Putamen (tissue), 1 donor: ENCODE data around the gene ARHGDIB.

Source experiments
- DNase-seq: peaks from one replicate; pipeline ENCODE4 v3.0.0-alpha.2; 2016; ENCODE audit warnings: low spot score

ARHGDIB gene

DNA sequence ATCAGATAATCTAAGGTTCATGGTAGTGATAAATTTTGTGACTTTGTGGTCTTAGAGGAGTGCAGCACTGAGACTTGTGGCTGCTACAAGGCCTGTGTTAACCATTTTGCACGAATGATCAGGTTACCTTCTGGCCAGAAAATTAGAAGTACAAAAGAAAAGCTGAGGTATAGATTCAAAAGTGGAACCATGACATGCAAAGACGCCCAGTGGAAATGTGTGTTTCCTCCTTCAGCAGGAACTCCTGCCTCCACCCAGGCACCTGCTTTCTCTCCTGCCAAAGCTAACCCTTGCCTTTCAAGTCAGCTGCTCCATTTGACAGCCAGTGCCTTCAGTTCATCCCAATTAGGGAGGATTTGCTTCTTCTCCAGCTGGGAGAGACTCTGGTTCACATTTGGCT is 21.6 kb upstream of the ARHGDIB start:
- DNase-seq = no peak

- no peak for DNase-seq
Observed at GRCh38 chr12:14982562-14982961, 21.2 kb upstream of the ARHGDIB start.

DNA sequence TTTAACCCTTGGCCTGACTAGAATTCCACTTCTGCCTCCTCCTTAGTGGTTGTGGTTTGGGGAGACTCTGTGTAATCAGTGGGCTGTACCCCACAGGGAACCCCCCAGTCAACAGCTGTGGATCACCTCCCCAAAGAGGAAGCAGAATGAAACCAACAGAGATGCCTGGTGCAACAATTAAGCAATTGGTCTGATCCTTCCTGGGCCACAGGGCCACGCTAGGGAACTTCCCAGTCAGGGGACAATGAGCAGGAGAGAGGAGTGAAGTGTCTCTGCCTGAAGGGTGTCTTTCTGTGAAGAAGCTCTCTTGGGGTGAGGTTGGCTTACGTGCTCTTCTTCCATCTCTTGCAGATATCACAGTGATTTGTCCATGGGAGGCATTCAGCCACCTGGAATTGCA is 19.6 kb upstream of the ARHGDIB start:
- no peak for DNase-seq

- no peak for DNase-seq
Observed at GRCh38 chr12:14979468-14979867, 18.1 kb upstream of the ARHGDIB start.

- no peak for DNase-seq
Observed at GRCh38 chr12:14976658-14977057, 15.3 kb upstream of the ARHGDIB start.

GRCh38 chr12:14975457-14975856 is 14.1 kb upstream of the ARHGDIB start:
- DNase-seq = no peak

- no peak for DNase-seq
Observed at GRCh38 chr12:14974633-14975032, 13.2 kb upstream of the ARHGDIB start.

DNA sequence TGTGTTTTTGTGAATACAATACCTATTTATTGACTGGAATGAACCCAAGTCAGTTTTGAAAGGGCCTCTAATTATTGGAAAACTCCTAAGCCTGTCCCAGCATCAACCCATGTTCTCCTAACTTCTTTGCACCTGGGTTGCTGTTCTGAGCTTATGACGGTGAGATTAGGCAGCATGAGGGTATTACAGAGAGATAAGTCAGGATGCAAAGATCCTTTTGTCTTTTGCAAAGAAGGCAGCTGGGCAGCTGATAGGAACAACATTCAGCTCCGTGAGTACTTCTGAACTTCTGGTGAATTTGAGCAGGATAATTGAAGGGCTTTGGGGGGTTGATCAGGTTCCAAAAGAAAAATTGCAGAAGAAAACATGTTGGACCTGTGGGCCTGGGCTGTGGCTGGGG is 11.4 kb upstream of the ARHGDIB start, which contains the start of gene PDE6H:
TSS of gene PDE6H (plus strand) at position 227 of the 400 bp plus-strand sequence. CDS start 4,971 bp downstream, outside the sequence.
- no peak for DNase-seq

GRCh38 chr12:14970473-14970872 is 9.1 kb upstream of the ARHGDIB start:
- no peak for DNase-seq

DNA sequence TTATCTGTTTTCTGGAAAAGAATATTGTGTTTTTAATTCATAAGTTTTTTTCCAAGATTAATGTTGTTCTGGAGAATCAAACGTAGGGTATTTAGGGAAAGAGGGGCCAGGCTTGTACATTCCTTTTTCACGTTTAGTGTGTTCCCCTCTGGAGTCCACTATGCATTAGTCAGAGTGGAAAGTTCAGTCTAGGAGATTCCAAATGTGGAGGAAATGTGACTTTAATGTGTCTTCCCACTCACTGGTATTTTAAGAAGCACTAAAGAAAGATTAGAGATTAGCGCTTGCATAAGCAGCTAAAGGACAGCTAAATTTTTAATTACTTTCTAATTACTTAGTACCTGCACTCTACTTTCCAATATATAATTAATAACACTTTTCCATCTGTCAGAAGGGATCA is 7.1 kb upstream of the ARHGDIB start:
- DNase-seq = no peak

- no peak for DNase-seq
Observed at GRCh38 chr12:14965221-14965620, 3.8 kb upstream of the ARHGDIB start.

DNA sequence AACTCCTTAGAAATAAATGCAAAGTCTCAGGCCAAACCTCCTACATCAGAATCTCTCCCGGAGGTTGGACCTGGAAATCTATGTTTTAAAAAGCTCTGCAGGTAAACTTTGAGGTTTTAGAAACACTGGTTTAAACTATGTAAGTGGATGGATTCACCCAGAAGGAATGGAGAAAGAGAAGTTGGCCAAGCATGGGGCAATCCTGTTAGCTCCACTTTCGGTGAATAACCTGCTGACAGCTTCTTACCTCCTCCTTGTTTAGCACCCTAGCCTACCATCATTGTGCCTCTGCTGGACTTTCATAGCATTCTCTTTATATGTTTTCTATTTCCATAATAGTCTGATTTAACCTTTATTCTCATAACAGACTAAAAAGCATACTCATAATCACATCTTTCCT is 3.0 kb upstream of the ARHGDIB start:
- DNase-seq = no peak

DNA sequence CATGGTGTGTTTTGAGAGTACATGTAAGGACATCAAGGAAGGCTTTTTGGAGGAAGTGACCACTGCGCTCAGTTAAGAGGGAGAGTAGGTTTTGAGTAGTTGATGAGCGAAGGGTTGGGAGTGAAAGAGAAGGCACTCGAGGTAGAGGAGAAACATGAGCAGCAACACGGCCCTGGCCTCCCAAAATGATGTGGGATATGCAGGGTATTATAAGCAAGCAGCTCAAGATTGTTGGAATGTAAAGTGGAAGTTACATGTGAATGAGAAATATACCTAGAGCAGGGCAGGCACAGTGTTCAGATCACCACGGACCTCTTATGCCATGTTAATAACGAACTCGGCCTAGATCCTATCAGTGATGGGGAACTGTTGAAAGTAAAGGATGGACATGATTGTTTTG is 2.1 kb upstream of the ARHGDIB start:
- no peak for DNase-seq

GRCh38 chr12:14962797-14963196 is 1.4 kb upstream of the ARHGDIB start:
- no peak for DNase-seq

DNA sequence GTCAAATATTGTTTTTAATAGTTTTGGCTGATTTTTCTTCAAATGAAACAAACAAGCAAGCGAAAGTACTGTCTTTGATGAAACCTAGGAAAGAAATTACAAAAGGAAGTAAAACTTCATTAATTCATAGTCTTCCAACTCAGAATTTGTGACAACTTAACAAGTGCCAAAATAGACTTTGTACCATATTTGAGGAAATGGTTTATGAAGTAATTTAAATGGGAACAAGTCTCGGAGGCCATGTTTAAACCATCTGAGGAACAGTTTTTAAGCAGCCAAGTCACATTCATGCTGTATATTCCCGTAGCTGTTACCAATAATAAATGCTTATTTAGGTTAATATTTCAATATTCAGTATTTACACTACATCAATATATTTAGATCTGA is 745 bp upstream of the ARHGDIB start:
- no peak for DNase-seq

- DNase-seq = no peak
Observed at GRCh38 chr12:14960548-14961465, 594 bp downstream of the ARHGDIB start.

DNA sequence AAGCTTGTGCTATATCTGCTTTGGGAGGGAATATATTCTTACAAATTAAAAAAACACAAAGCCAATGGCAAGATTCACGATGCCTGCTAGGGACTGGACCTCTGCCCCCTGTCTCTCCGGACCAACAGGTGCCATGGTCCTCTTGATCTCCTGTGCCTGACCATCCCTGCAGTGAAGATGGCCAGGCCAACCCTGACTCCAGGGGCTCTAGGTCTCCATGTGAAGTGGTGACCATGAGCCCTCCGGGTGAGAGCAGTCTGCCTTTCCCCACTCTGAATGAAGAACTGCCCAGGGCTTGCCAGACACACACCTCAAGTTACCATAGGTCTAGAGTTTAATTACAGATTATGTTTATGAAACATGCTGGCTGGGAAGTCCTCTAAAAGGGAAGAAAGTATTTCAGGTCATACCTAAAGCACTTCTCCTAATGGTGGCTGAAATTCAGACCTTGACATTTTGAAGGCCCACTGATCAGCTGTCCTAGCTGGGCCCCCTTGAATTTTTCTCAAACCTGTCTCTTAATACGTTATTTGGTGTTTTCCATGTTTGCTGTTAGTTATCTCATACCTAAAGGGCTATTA is 1.4 kb downstream of the ARHGDIB start:
- no peak for DNase-seq

DNA sequence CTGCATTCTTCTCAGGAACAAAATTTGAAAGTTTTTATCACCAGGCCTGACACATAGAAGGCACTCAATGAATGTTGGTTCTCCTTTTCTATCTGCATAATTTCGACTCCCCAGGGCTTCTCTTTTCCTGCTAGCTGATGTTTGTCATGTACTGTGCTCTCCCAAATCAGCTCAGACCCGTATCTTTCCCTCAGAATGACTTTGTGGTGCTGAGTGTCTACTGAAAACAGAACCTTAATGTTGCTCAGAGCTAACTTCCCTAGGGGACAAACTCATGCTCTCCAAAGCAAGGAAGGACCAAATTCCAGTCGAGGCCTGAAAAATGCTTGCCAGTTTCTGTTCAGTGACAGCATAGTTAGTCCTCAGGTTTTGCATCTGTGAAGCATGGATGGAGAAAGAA is 1.9 kb downstream of the ARHGDIB start:
- DNase-seq = no peak

- DNase-seq = no peak
Observed at GRCh38 chr12:14959126-14959440, 2.3 kb downstream of the ARHGDIB start.

DNA sequence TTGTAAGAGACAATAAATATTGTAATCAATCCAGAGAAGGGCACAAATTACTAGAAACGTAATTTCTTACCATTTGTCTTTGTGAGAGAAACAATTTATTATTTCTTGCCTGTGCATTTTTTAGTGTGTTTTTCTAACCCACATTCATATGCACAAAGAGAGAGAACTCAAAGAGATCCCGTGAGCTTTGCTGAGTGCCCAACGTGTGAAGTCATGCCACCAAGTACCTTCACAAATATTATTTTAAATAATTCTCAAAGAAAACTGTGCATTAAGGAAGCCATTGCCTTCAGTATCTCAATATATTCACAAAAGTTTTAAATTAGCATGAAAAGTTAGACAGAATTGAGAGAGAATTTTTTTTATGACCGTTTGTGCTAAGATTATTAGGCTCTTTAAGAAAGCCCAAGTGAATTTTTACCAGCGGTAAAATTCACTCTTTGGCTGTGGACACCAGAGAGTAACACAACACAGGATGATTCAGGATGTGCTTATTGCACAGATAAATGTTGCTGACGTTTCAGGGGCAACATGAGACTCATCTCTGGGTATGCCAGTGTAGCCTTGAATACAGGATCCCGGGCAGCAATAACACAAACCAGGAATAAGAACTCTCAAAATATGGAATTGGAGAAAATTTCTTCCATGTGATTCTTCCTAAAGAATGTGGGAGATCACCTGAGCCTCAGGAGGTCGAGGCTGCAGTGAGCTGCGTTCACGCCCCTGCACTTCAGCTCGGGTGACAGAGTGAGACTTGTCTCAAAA is 2.9 kb downstream of the ARHGDIB start:
- DNase-seq = no peak

GRCh38 chr12:14957551-14958168 is 3.7 kb downstream of the ARHGDIB start:
- DNase-seq = no peak

- no peak for DNase-seq
Observed at GRCh38 chr12:14956905-14957304, 4.5 kb downstream of the ARHGDIB start.
